ENCODE results near the gene CD79B. TPM values are rescaled to one million over a fixed set of nuclear protein-coding genes. Genes with fewer than 3 reads are reported as not detected.
A peak's percentile ranks its signal among the peaks of the same experiment; 100 is the strongest.

CD79B gene
- total and polyA plus RNA-seq, 9 of the 15 experiments (the other 6 are each of a cell fraction or from before 2014, with no cell fraction given) = 0.15 to 0.62 (median 0.44) TPM; not detected in 2

- TF ChIP-seq ZFP36 (IDR thresholded peaks at IDR 0.05; ENCODE audit: low read depth, low read length, partially characterized antibody) = no peak
- TF ChIP-seq ZNF436 (CRISPR knock-in tag; IDR thresholded peaks at IDR 0.05) = no peak
- no peak for TF ChIP-seq NFXL1 (CRISPR knock-in tag; IDR thresholded peaks at IDR 0.05)
- no peak for TF ChIP-seq AFF4 (CRISPR knock-in tag; IDR thresholded peaks at IDR 0.05)
- TF ChIP-seq, protein P1, sequence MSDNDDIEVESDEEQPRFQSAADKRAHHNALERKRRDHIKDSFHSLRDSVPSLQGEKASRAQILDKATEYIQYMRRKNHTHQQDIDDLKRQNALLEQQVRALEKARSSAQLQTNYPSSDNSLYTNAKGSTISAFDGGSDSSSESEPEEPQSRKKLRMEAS (CRISPR knock-in tag; IDR thresholded peaks at IDR 0.05) = 0 out of 2 replicates have a peak, but pooled peaks have one; percentile 35
- no peak for TF ChIP-seq PCBP2 (IDR thresholded peaks at IDR 0.05; ENCODE audit: low read depth, low read length, poor library complexity, severe bottlenecking)
- TF ChIP-seq NFE2 (IDR thresholded peaks at IDR 0.05; ENCODE audit: low read depth) = 0 out of 2 replicates have a peak, but pooled peaks have one; percentile 9
Measured at GRCh38 chr17:63942309-63942985, 10.3 kb upstream of the CD79B start (continued).
